Brain microvascular endothelial cell (primary cell): ENCODE measurements around the gene CNTNAP2.

Experiments
- DNase-seq: peaks from one replicate; pipeline ENCODE4 v3.0.0-alpha.2; 2020
- H3K27ac ChIP-seq: fragments of 250-450 bp; sonication (Bioruptor Pico); 2 replicates; pipeline ENCODE4 v1.5.1; 2020; ENCODE audit warnings: mild to moderate bottlenecking, moderate library complexity
- H3K27me3 ChIP-seq: fragments of 250-450 bp; sonication (Bioruptor Pico); replicated peaks from 2 replicates; pipeline ENCODE4 v1.5.1; 2020; ENCODE audit warnings: mild to moderate bottlenecking
- H3K36me3 ChIP-seq: fragments of 250-450 bp; sonication (Bioruptor Pico); replicated peaks from 2 replicates; pipeline ENCODE4 v1.5.1; 2020; ENCODE audit warnings: mild to moderate bottlenecking
- H3K4me3 ChIP-seq: 2 replicates; pipeline ENCODE4 v1.5.1; 2011; ENCODE audit warnings: low read depth, mild to moderate bottlenecking, control low read depth, low read length, moderate library complexity
- in situ Hi-C: cut with HindIII; loops from 2 replicates; pipeline ENCODE4 v1.10.0; 2017; ENCODE audit warnings: low sequenced_read_pairs, low pct_ligation_motif_present
- TF ChIP-seq, protein P1 (sequence below): IDR thresholded peaks from 2 replicates; pipeline ENCODE4 v1.5.1; 2011; ENCODE audit warnings: low read depth, mild to moderate bottlenecking, moderate library complexity, low read length, control low read depth, inconsistent platforms; ENCODE audit errors: missing control alignments

CNTNAP2 gene

DNA sequence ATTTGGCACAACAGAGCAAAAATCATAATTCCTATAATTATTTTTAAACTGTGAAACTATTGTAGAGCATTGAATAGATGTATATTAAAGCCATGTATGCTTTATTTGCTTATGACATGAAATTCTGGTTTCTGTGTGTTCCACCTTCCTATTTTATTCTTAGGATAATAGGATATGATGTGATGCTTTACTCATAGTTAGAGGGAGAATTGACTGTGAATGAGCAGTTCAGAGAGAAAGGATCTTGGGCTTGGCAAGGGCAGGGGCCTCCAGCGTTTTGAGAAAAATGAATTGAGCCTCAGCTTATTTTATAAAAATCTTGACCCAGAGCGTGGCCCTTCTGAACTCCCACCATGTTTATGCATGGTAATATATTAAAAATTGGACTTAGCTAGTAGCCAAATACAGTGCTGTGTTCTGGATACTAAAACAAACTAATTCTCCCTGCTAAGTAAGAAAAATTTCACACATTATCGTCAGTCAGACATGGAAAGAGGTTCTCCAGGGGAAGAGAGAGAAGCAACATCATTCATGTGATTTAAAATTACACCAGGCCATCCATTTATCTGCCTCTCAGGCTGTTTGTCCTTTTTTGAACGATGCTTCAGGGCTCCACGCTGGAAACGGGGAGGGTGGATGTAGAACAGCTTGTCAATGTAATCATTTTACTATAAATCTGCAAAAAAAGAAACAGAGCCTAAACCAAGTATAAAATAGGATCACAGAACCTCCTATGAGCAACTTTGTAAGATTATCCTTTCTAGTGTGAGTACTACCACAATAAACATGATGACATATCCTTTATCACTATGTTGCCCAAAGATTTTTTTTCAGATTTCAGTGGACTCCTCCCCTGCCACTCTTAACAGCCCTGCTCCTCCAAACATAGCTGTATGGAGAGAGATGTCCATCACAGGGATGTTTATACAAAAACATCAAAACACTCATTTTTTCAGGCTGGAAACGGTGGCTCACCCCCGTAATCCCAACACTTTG, 2215.9 kb downstream of the CNTNAP2 start:
- Histone ChIP-seq H3K36me3 (no peaks in the 10 kb centered on the region), H3K4me3 (no peak overlapping the region), H3K27ac (no peak overlapping the region), H3K27me3 (no peaks in the 10 kb centered on the region)
- DNase-seq: no peak
- in situ Hi-C loops: no loop called here
- TF ChIP-seq, protein P1, sequence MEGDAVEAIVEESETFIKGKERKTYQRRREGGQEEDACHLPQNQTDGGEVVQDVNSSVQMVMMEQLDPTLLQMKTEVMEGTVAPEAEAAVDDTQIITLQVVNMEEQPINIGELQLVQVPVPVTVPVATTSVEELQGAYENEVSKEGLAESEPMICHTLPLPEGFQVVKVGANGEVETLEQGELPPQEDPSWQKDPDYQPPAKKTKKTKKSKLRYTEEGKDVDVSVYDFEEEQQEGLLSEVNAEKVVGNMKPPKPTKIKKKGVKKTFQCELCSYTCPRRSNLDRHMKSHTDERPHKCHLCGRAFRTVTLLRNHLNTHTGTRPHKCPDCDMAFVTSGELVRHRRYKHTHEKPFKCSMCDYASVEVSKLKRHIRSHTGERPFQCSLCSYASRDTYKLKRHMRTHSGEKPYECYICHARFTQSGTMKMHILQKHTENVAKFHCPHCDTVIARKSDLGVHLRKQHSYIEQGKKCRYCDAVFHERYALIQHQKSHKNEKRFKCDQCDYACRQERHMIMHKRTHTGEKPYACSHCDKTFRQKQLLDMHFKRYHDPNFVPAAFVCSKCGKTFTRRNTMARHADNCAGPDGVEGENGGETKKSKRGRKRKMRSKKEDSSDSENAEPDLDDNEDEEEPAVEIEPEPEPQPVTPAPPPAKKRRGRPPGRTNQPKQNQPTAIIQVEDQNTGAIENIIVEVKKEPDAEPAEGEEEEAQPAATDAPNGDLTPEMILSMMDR: no peak

DNA sequence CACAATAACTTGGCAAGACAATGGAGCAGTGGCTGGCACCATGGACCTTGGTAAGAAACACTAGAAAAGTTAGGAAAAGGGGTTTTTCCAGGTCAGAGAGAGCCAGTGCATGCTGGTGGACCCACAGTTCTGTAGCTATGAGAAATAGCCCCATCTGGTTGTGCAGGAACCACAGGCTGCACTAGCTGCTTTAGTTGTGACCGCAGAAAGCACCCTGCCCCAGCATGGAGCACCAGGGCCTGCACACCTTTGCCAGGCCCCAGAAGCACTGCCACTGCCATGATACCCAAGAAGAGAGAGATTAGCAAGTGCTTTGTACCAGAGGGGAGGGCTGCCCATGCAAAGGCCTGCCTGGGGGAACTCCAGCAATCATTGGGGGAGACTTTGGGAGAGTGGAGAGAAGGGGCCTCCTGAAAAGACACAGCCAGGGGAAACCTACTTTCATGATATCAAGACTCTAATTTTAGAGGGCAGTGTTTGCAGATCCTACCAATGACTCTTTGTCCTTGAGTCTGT, 2217.9 kb downstream of the CNTNAP2 start:
- Histone ChIP-seq H3K27me3 (peaks cover 7% of the 10 kb centered on the region), H3K27ac (no peak overlapping the region), H3K4me3 (no peak overlapping the region), H3K36me3 (no peaks in the 10 kb centered on the region)
- DNase-seq: no peak
- TF ChIP-seq, protein P1: no peak
- in situ Hi-C loops: no loop called here

DNA sequence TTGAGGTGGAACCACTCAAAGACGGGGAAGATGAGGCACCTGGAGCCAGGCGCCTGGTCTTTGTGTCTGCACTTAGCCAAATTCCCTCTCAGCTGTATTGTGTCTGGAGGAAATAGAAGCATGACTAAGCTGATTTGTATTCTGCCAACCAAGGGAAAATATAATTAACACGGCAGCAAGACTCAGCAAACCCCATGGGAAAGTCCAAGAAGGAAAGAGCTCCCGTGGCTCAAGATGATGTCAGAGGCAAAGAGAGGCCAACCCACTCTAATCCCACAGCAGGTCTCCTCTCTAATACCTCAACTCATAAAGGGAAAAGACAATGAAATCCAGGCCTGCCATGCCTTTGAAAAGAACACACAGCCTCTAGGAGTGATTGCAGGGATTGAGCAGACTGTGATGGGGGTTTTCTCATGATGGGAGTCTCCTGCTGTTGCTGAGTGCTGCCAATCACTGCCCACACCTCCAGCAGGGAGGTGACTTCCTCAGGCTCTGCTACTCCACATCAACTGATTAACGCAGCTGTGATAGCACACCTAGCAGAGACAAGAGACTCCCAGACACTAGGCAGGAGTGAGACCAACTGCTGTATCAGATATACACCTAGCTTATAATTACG, 2218.5 kb downstream of the CNTNAP2 start:
- in situ Hi-C loops: no loop called here
- Histone ChIP-seq H3K27me3 (peaks cover 11% of the 10 kb centered on the region), H3K27ac (peak overlapping the region; percentile 27), H3K4me3 (no peak overlapping the region), H3K36me3 (no peaks in the 10 kb centered on the region)
- DNase-seq: peak; percentile 70
- TF ChIP-seq, protein P1: no peak

DNA sequence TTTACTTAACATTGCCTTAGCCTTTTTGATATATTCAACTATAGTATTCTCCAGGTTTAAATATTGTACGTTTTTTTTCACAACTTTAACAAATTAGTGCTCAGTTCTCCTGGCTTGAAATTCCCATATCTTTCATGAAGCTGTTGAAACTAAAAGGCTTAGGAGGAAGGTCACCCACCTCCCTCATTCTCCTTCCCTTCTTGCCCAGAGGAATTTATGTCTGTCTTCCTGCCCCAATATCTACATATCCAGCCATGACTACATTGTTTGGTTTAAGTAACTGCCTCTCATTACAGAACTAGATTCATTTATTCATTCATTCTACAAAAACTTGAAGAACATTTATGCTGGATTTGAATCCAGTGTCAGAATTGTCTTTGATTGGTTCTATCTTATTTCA, 2219.2 kb downstream of the CNTNAP2 start:
- in situ Hi-C loops: no loop called here
- DNase-seq: no peak
- TF ChIP-seq, protein P1: no peak
- no peaks in the 10 kb centered on the region for H3K36me3 ChIP-seq
- peaks cover 14% of the 10 kb centered on the region for H3K27me3 ChIP-seq
- H3K27ac ChIP-seq: no peak overlapping the region
- no peak overlapping the region for H3K4me3 ChIP-seq

DNA sequence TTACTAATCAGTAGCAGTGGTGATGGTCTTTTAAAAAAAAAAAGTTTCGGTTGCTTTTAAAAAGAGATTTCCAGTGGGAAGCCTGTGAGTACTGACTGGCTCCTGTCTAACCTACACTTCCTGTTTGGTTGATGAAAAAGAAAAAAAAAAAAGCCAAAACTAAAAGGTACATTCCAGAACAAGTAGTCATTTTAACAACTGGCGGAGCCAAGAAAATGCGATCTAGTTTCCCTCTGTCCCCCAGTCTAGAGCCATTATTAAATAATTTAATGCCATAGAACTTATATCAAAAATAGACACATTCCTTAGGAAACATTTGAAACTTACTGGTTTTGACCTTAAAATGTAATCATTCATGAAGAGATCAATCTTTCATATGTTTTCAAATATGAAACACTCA, 2219.8 kb downstream of the CNTNAP2 start:
- Histone ChIP-seq H3K36me3 (no peaks in the 10 kb centered on the region), H3K27me3 (peaks cover 15% of the 10 kb centered on the region), H3K4me3 (no peak overlapping the region), H3K27ac (no peak overlapping the region)
- in situ Hi-C loops: no loop called here
- TF ChIP-seq, protein P1: no peak
- DNase-seq: no peak
